Activated CD8-positive, alpha-beta memory T cell treated with anti-CD3 and anti-CD28 coated beads for 1 hour (primary cell): ENCODE data around the gene TMEM63A.
"Not testable (repeated sequence)": the region's sequence is repeated elsewhere in the genome, so short reads cannot be mapped to it uniquely, and the experiment has no call there.

Source experiments
- DNase-seq, 2 donors: peaks; one replicate each; pipeline ENCODE4 v3.0.0-alpha.2; 2020; ENCODE audit warnings: low read depth in 1 of 2; ENCODE audit errors: extremely low read depth in 1 of 2

Gene TMEM63A

GRCh38 chr1:225806736-225807135 is 75.4 kb downstream of the TMEM63A start:
- DNase-seq, result not testable (repeated sequence)

- DNase-seq, result no peak
Measured at GRCh38 chr1:225806249-225806648, 75.9 kb downstream of the TMEM63A start.

- DNase-seq, result not testable (repeated sequence)
Measured at GRCh38 chr1:225801146-225801545, 81.0 kb downstream of the TMEM63A start.

GRCh38 chr1:225796097-225796496 is 86.1 kb downstream of the TMEM63A start:
- not testable (repeated sequence) for DNase-seq
